ENCODE results near the gene OR10H1.

GRCh38 chr19:15782211-15782610 lies 33.3 kb downstream of the OR10H1 start:
- TF ChIP-seq CTCF (conservative IDR thresholded peaks at IDR 0.05; ENCODE audit: low read length) = no peak
- no peak for TF ChIP-seq EZH2phosphoT487 (IDR thresholded peaks at IDR 0.05; ENCODE audit: borderline replicate concordance, low read depth, low read length)
